22Rv1 (cell line): ENCODE results near the gene VPS35L.

ENCODE experiments used
- H3K27ac ChIP-seq: fragments of 450-650 bp; 2 replicates; pipeline ENCODE4 v1.5.1; 2017
- ZFX ChIP-seq: fragments of 450-650 bp; IDR thresholded peaks from 2 replicates; pipeline ENCODE4 v1.6.1; 2017; ENCODE audit warnings: antibody characterized with exemption, borderline replicate concordance
- TF ChIP-seq, protein P1 (sequence below): fragments of 450-650 bp; IDR thresholded peaks from 2 replicates; pipeline ENCODE4 v1.5.1; 2017; ENCODE audit warnings: mild to moderate bottlenecking

The VPS35L gene

DNA sequence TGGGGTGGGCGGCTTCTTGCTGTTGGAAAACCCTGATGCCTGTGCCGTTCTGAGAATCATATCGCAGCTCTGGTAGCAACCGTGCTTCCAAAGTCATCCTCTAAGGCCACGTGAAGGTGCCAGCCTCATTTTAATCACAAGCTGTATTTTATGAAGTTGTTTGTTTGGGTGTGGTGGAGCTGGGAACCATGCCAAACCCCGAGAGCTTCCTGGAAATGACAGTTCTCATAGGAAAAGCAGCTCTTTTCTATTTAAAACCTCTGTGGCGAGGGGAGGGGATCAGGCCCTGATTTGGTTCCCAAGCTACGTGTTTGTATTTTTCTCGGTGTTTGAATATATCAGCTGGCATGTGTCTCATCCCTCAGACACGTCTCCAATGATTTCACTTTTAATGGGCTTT is 140.8 kb downstream of the VPS35L start:
- H3K27ac ChIP-seq, result no peak overlapping the region
- TF ChIP-seq, protein P1, sequence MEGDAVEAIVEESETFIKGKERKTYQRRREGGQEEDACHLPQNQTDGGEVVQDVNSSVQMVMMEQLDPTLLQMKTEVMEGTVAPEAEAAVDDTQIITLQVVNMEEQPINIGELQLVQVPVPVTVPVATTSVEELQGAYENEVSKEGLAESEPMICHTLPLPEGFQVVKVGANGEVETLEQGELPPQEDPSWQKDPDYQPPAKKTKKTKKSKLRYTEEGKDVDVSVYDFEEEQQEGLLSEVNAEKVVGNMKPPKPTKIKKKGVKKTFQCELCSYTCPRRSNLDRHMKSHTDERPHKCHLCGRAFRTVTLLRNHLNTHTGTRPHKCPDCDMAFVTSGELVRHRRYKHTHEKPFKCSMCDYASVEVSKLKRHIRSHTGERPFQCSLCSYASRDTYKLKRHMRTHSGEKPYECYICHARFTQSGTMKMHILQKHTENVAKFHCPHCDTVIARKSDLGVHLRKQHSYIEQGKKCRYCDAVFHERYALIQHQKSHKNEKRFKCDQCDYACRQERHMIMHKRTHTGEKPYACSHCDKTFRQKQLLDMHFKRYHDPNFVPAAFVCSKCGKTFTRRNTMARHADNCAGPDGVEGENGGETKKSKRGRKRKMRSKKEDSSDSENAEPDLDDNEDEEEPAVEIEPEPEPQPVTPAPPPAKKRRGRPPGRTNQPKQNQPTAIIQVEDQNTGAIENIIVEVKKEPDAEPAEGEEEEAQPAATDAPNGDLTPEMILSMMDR, result no peak
- no peak for TF ChIP-seq ZFX

- H3K27ac ChIP-seq, result no peak overlapping the region
- no peak for TF ChIP-seq ZFX
- TF ChIP-seq, protein P1, result no peak
These were observed 141.5 kb downstream of the VPS35L start for GRCh38 chr16:19696961-19697360.

DNA sequence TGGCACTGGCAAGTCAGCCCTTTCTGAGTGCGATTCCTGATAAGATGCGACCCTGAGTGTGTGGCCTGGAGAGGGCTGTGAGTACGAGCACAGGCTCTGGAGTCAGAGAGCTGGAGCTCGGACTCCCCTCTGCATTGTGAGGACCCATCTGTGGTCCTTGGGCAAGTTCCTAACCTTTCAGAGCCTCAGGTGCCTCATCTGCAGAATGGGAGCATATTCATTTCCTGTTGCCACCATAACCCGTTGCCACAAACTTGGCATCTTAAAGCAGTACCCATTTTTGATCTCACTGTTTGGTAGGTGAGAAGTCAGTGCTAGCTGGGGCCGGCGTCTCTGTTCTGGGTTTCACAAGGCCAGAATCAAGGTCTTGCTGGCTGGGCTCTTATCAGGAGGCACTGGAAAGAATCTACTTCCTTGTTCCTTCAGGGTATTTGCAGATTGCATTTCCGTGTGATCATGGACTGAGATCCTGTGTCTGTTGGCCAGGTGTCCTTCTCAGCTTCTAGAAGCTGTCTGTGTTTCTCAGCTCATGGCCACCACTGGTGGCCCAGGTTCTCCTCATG is 142.3 kb downstream of the VPS35L start:
- TF ChIP-seq, protein P1, result no peak
- TF ChIP-seq ZFX, result no peak
- no peak overlapping the region for H3K27ac ChIP-seq

GRCh38 chr16:19698480-19699465 is 143.3 kb downstream of the VPS35L start:
- TF ChIP-seq, protein P1, result no peak
- TF ChIP-seq ZFX, result no peak
- no peak overlapping the region for H3K27ac ChIP-seq

DNA sequence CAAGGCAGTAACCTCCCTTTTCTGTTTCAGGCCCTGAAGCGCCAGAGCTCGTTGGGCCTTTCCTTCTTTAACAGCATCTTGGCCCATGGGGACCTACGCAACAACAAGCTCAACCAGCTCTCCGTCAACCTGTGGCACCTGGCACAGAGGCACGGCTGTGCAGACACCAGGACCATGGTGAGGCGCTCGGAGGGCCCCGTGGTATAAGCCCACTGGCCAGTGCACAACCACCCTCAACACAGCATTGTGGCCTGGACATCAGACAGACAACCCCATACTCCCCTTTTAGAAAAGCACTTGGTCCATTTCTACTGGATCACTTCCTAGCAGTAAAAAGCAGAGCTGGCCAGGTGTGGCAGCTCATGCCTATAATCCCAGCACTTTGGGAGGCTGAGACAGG is 144.0 kb downstream of the VPS35L start:
- no peak overlapping the region for H3K27ac ChIP-seq
- no peak for TF ChIP-seq ZFX
- TF ChIP-seq, protein P1, result no peak

- no peak for TF ChIP-seq ZFX
- TF ChIP-seq, protein P1, result no peak
- no peak overlapping the region for H3K27ac ChIP-seq
These were observed 144.8 kb downstream of the VPS35L start for GRCh38 chr16:19700319-19700781.

DNA sequence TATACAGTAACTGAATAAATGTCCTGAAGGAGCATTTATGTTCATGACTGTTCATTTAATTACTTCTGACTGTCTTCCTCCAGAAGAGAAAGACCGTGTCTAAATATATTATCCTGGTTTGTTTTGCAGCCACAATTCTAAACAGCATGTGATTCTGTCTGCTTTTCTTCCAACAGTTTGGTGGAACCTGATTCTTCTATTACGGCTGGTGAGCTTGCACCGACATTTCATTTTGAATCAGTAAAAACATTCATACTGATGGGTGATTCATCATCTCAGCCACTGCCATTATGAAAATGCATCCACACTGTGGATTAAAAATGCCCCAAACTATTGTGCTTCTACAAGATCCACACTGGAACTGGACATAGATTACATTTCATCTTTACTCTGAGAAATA is 145.6 kb downstream of the VPS35L start:
- H3K27ac ChIP-seq, result no peak overlapping the region

More for the DNA sequence above, 145.6 kb downstream of the VPS35L start:
- TF ChIP-seq ZFX, result no peak
- TF ChIP-seq, protein P1, result no peak
